ENCODE results near the gene VIM. TPM values are rescaled to one million over a fixed set of nuclear protein-coding genes. Genes with fewer than 3 reads are reported as not detected.

VIM gene
- total RNA-seq, 2 donors from 2014 or later: 293 to 1,683 TPM

DNA sequence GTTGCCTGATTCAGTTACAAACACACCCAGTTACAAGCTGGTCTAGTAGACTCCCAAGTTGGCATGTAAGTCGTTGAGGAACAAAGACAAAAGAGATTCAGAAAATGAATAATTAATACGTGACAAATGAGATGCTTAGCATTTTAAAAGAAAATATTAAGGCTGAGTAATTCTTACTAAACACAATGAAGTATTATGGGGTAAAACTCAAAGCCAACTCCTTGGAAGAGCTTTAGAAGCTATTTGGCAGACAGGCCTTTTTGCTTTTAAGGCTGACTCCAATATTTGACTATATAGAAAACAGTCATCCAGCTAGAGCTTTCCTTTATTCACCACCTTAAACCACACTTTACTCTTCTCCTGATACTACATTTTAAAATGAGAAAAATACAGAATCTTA, 32.0 kb upstream of the VIM start:
- Histone ChIP-seq H3K4me3 (no peak overlapping the region), H3K27me3 (replicated peaks; ENCODE audit: insufficient read depth) (no peaks in the 10 kb centered on the region), H3K4me1 (replicated peaks) (no peaks in the 10 kb centered on the region), H3K27ac (no peak overlapping the region), H3K9me3 (no peaks in the 10 kb centered on the region), H3K36me3 (no peaks in the 10 kb centered on the region)
- TF ChIP-seq, protein P1, sequence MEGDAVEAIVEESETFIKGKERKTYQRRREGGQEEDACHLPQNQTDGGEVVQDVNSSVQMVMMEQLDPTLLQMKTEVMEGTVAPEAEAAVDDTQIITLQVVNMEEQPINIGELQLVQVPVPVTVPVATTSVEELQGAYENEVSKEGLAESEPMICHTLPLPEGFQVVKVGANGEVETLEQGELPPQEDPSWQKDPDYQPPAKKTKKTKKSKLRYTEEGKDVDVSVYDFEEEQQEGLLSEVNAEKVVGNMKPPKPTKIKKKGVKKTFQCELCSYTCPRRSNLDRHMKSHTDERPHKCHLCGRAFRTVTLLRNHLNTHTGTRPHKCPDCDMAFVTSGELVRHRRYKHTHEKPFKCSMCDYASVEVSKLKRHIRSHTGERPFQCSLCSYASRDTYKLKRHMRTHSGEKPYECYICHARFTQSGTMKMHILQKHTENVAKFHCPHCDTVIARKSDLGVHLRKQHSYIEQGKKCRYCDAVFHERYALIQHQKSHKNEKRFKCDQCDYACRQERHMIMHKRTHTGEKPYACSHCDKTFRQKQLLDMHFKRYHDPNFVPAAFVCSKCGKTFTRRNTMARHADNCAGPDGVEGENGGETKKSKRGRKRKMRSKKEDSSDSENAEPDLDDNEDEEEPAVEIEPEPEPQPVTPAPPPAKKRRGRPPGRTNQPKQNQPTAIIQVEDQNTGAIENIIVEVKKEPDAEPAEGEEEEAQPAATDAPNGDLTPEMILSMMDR (IDR thresholded peaks at IDR 0.05): no peak
- no peak for TF ChIP-seq POLR2AphosphoS5 (IDR thresholded peaks at IDR 0.05)
- TF ChIP-seq POLR2A (IDR thresholded peaks at IDR 0.05): no peak
- no peak for DNase-seq (ENCODE audit: low spot score)
- 32% methylated on average over 2 of the region's 2 CpGs for WGBS
- intact Hi-C loops (cut with DNase I): no loop called here

DNA sequence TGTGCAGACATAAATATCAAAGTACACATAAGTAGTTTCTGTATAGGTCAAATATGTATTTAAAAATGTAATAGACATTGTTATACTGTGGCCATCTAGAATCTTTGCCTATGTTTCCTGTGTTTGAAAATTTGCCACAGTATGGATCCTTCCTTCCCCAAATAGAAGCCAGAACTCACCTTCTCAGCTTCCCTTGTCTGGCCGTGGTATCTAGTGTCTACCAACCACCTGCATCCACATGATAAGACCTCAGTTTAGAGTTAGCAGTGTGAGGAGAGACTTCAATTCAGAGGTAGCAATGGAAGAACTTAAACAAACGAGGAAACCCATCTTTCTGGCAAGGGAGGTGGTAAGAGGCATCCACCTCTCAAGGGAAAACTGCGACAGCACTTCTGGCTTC, 31.5 kb upstream of the VIM start:
- 66% methylated on average over 3 of the region's 3 CpGs for WGBS
- intact Hi-C loops (cut with DNase I): no loop called here
- H3K27ac ChIP-seq: no peak overlapping the region
- H3K36me3 ChIP-seq: no peaks in the 10 kb centered on the region
- no peaks in the 10 kb centered on the region for H3K27me3 ChIP-seq (replicated peaks; ENCODE audit: insufficient read depth)
- no peaks in the 10 kb centered on the region for H3K4me1 ChIP-seq (replicated peaks)
- TF ChIP-seq, protein P1 (IDR thresholded peaks at IDR 0.05): no peak
- TF ChIP-seq POLR2A (IDR thresholded peaks at IDR 0.05): no peak
- no peak for TF ChIP-seq POLR2AphosphoS5 (IDR thresholded peaks at IDR 0.05)
- H3K9me3 ChIP-seq: no peaks in the 10 kb centered on the region
- no peak for DNase-seq (ENCODE audit: low spot score)
- H3K4me3 ChIP-seq: no peak overlapping the region

DNA sequence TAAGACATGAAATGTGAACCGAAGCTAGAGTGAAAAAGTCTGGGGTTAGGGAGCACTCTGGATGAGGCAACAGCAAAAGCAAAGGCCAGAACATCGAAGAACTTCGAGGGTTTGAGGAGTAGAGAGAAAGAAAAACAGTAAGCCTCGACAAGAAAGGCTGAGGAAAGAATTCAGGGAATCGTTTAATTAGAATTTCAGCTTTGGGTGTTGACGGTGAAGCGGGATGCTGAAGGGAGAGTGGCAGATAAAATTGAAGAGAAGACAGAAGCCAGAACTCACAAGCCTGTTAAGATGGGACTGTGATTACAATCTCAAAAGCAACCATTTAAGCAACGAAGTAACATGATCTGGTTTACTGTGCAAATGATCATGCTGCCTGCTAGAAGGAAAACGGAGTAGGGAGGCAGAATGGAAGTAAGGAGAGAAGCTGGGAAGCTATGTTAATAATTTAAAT, 28.7 kb upstream of the VIM start:
- no peaks in the 10 kb centered on the region for H3K27me3 ChIP-seq (replicated peaks; ENCODE audit: insufficient read depth)
- TF ChIP-seq POLR2AphosphoS5 (IDR thresholded peaks at IDR 0.05) (peak; percentile 53), POLR2A (IDR thresholded peaks at IDR 0.05) (no peak)
- no peaks in the 10 kb centered on the region for H3K9me3 ChIP-seq
- WGBS: 10% methylated on average over 9 of the region's 9 CpGs
- H3K4me3 ChIP-seq: peak overlapping the region in 1 of 2 donors; percentile 70
- peak overlapping the region; percentile 51 to 88 for H3K27ac ChIP-seq
- intact Hi-C loops (cut with DNase I): no loop called here
- no peaks in the 10 kb centered on the region for H3K4me1 ChIP-seq (replicated peaks)
- no peak for DNase-seq (ENCODE audit: low spot score)
- no peaks in the 10 kb centered on the region for H3K36me3 ChIP-seq

DNA sequence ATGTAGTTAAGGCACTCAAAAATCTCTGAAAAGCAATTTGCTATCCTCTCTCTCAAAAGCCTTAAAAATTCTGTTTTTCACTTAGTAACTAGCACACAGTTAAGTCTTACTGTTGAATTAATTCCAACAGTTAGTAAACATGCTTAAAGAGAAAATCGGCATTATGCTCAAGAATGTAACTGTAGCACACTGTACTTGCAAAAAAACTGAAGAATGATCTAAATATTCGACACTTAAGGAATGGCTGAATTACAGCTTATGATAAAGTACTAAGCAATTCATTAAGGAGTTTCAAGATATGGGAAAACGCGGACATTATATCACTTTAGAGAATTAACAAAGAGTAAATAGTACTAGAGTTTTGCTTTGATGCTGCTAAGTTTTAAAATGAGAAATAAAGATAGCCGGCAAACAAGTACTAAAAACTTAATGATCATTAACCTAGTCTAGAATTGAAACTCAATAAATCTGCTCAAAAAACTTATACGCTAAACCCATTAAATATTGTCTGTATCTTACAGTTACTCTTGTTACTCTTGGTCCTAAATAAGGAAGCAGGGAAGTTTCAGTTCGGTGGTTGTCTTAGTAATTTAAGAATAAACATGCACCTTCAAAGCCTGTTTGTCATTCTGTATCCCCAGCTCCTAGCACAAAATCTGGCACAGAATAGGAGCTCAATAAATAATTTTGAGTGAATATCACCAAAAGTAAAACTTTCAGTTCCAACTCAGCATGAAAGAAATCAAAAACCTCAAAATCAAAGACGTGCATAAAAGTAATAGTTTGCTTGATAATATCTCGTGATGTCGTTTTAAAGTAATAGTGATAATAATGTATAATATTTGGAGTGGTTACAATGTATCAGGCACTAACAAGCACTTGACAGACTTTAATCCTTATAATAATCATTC, 27.8 kb upstream of the VIM start:
- no peak for DNase-seq (ENCODE audit: low spot score)
- no peaks in the 10 kb centered on the region for H3K27me3 ChIP-seq (replicated peaks; ENCODE audit: insufficient read depth)

More for the DNA sequence above, 27.8 kb upstream of the VIM start:
- Histone ChIP-seq H3K27ac (peak overlapping the region; percentile 88 to 89), H3K4me1 (replicated peaks) (no peaks in the 10 kb centered on the region), H3K4me3 (peak overlapping the region; percentile 66 to 70), H3K36me3 (no peaks in the 10 kb centered on the region), H3K9me3 (no peaks in the 10 kb centered on the region)
- intact Hi-C loops (cut with DNase I): no loop called here
- 9% methylated on average over 10 of the region's 10 CpGs for WGBS
- TF ChIP-seq POLR2AphosphoS5 (IDR thresholded peaks at IDR 0.05) (no peak), POLR2A (IDR thresholded peaks at IDR 0.05) (no peak)
- TF ChIP-seq, protein P1 (IDR thresholded peaks at IDR 0.05): peak in 1 of 4 experiments; percentile 6
